Measurements from ENCODE around the gene PEX14.

PEX14 gene

DNA sequence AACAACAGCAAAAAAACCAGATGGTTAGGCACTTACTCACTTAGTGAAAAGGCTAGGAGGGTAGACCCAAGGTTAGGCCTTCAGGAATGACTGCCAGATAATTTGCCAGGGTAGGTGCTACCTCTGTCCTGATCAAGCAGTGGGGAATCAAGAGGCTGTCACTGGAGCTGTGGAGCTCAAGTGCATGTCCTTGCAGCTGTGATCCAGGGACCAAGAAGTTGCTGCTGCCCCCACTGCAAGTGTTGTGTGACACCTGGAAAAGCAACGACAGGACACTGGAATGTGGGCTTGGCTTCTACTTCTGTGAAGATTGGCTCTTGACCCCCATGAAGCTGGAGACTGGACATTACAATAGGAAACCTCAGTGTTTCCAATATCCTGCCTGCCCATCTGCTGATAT lies 72.1 kb downstream of the PEX14 start:
- Histone ChIP-seq H3K9me3 (ENCODE audit: control insufficient read depth, low read length) (no peaks in the 10 kb centered on the region), H3K4me3 (ENCODE audit: extremely low read depth, insufficient read depth, low read length, poor library complexity, severe bottlenecking) (no peak overlapping the region), H3K4me1 (ENCODE audit: control insufficient read depth, insufficient read depth, low read length, poor library complexity, severe bottlenecking) (peaks cover 4% of the 10 kb centered on the region), H3K36me3 (ENCODE audit: control insufficient read depth, insufficient read depth, low read length) (peaks cover 14% of the 10 kb centered on the region), H3K27ac (ENCODE audit: low read depth, low read length, severe bottlenecking) (no peak overlapping the region)
- 30 to 78% methylated on average over 1 of the region's 1 CpG for WGBS, 2 experiments (ENCODE audit: insufficient coverage in 2 of 2)

DNA sequence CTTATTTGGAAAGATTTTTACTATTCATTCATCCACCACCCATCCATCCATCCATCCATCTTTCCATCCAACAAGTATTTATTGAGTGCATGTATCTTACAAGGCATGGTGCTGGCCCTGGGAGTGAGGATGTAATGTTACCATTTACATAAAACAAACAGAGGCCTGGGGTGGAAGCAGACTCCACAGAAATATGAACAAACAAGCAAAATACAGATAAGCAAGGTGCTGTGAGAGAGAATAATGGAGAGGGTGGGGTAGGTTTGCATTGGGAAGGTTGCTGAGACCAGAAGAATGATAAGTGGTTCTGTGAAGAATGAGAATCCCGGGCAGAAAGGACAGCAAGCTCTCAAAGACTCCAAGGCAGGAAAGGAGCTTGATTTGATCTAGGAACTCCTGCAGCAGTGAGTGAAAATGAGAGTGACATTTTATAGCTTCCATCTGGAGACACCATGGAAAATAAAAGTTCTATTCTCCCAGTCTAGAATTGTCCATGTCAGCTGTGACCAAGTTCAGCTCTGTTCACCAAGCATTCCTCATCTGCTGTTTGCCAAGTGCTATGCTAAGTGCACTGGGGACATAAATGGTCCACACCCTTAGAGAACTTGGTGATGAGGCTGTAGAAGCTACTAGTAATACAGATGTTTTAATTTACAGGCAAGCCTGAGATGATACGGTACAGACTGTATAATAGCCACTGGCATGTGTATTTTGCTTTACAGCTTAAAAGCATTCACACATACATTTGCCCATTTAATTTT lies 75.3 kb downstream of the PEX14 start:
- no peaks in the 10 kb centered on the region for H3K9me3 ChIP-seq (ENCODE audit: control insufficient read depth, low read length)

DNA sequence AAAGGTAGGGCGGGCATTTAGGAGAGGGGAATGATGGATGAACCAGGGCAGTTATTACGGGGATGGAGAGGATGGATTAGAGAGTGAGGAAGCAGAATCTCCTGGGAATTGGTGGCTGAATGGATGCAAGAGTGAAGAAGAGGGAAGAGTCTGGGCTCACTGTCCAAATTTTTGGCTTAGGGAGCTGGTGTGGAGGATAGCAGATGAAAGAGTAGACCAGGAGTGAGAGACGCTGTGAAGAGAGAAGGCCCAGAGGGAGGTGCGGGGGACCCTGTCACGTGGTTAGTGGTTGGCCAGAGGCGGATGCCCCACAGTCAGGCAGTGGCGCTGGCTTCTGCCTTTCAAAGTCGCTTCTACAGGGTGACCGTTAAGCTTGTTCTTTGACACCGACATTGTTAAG lies 78.4 kb downstream of the PEX14 start:
- no peaks in the 10 kb centered on the region for H3K9me3 ChIP-seq (ENCODE audit: control insufficient read depth, low read length)
- 89 to 93% methylated on average over 9 to 10 of the region's 10 CpGs for WGBS, 2 experiments (ENCODE audit: insufficient coverage in 2 of 2)
- no peak overlapping the region for H3K27ac ChIP-seq (ENCODE audit: low read depth, low read length, severe bottlenecking)
- no peaks in the 10 kb centered on the region for H3K36me3 ChIP-seq (ENCODE audit: control insufficient read depth, insufficient read depth, low read length)
- no peak overlapping the region for H3K4me3 ChIP-seq (ENCODE audit: extremely low read depth, insufficient read depth, low read length, poor library complexity, severe bottlenecking)
- peaks cover 16% of the 10 kb centered on the region for H3K4me1 ChIP-seq (ENCODE audit: control insufficient read depth, insufficient read depth, low read length, poor library complexity, severe bottlenecking)

More for the DNA sequence above, 75.3 kb downstream of the PEX14 start:
- peaks cover 4% of the 10 kb centered on the region for H3K4me1 ChIP-seq (ENCODE audit: control insufficient read depth, insufficient read depth, low read length, poor library complexity, severe bottlenecking)
- no peak overlapping the region for H3K27ac ChIP-seq (ENCODE audit: low read depth, low read length, severe bottlenecking)
- no peak overlapping the region for H3K4me3 ChIP-seq (ENCODE audit: extremely low read depth, insufficient read depth, low read length, poor library complexity, severe bottlenecking)
- 87 to 88% methylated on average over 1 to 2 of the region's 2 CpGs for WGBS, 2 experiments (ENCODE audit: insufficient coverage in 2 of 2)
- H3K36me3 ChIP-seq (ENCODE audit: control insufficient read depth, insufficient read depth, low read length): peaks cover 8% of the 10 kb centered on the region

- 76 to 79% methylated on average over 14 to 18 of the region's 20 CpGs for WGBS, 2 experiments (ENCODE audit: insufficient coverage in 2 of 2)
- Histone ChIP-seq H3K4me3 (ENCODE audit: extremely low read depth, insufficient read depth, low read length, poor library complexity, severe bottlenecking) (no peak overlapping the region), H3K36me3 (ENCODE audit: control insufficient read depth, insufficient read depth, low read length) (peaks cover 6% of the 10 kb centered on the region), H3K4me1 (ENCODE audit: control insufficient read depth, insufficient read depth, low read length, poor library complexity, severe bottlenecking) (peaks cover 16% of the 10 kb centered on the region), H3K27ac (ENCODE audit: low read depth, low read length, severe bottlenecking) (peak overlapping the region; percentile 79), H3K9me3 (ENCODE audit: control insufficient read depth, low read length) (no peaks in the 10 kb centered on the region)
Measured at GRCh38 chr1:10555635-10556429, 81.1 kb downstream of the PEX14 start.

DNA sequence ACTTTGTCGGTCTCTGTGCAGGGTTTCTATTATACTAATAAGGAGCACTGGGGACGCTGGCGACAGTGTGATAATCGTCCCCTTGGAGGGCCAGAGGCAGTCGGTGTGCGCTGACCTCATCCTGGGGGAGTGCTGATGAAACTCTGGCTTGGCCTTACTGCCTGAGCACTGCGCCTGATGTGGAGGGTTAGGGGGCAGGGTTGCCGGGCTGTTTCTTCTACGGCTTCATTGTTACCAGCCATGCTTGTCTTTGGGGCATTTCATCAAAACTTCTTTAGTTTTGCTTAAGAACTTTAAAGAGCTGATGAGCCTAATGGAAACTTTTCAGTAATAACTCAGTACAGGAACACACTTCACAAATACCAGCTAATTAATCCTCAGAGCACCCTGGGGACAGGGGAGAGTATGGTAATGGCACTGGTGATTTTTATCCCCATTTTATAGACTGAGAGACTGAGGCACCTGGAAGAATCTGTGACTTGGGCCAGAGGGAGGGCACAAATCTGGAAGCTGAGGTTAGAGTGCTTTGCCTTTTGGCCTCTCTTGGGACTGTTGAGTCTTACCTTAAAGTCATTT lies 81.8 kb downstream of the PEX14 start:
- Histone ChIP-seq H3K4me1 (ENCODE audit: control insufficient read depth, insufficient read depth, low read length, poor library complexity, severe bottlenecking) (peaks cover 16% of the 10 kb centered on the region), H3K9me3 (ENCODE audit: control insufficient read depth, low read length) (no peaks in the 10 kb centered on the region), H3K36me3 (ENCODE audit: control insufficient read depth, insufficient read depth, low read length) (peaks cover 6% of the 10 kb centered on the region), H3K27ac (ENCODE audit: low read depth, low read length, severe bottlenecking) (peak overlapping the region; percentile 79), H3K4me3 (ENCODE audit: extremely low read depth, insufficient read depth, low read length, poor library complexity, severe bottlenecking) (no peak overlapping the region)
- 64 to 77% methylated on average over 3 to 5 of the region's 9 CpGs for WGBS, 2 experiments (ENCODE audit: insufficient coverage in 2 of 2)

DNA sequence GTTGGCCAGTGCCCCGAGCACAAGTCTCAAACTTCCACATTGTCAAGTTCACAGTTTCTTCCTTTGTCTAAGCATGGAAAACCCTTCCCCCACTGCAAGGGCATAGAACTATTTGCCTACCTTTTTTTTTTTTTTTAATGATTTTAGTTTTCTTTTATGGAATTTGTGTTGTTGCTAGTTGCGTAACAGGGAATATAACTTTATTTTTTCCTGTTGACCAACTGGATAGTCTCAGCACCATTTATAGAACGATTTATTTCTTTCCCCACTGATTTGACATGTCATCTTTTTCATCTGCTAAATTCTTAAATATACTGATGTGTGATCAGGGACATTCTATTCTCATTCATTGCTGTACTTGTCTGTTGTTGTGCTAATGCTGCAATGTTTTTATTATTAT lies 83.0 kb downstream of the PEX14 start:
- Histone ChIP-seq H3K27ac (ENCODE audit: low read depth, low read length, severe bottlenecking) (no peak overlapping the region), H3K36me3 (ENCODE audit: control insufficient read depth, insufficient read depth, low read length) (peaks cover 6% of the 10 kb centered on the region), H3K4me3 (ENCODE audit: extremely low read depth, insufficient read depth, low read length, poor library complexity, severe bottlenecking) (no peak overlapping the region), H3K4me1 (ENCODE audit: control insufficient read depth, insufficient read depth, low read length, poor library complexity, severe bottlenecking) (peaks cover 16% of the 10 kb centered on the region), H3K9me3 (ENCODE audit: control insufficient read depth, low read length) (no peaks in the 10 kb centered on the region)
- WGBS, 2 experiments (ENCODE audit: insufficient coverage in 2 of 2): no CpG with 5 or more reads among the region's 3 CpGs

- H3K27ac ChIP-seq (ENCODE audit: low read depth, low read length, severe bottlenecking): no peak overlapping the region
- H3K36me3 ChIP-seq (ENCODE audit: control insufficient read depth, insufficient read depth, low read length): peaks cover 6% of the 10 kb centered on the region
- peaks cover 16% of the 10 kb centered on the region for H3K4me1 ChIP-seq (ENCODE audit: control insufficient read depth, insufficient read depth, low read length, poor library complexity, severe bottlenecking)
- H3K9me3 ChIP-seq (ENCODE audit: control insufficient read depth, low read length): peaks cover 4% of the 10 kb centered on the region
- WGBS, 2 experiments (ENCODE audit: insufficient coverage in 2 of 2): 100% methylated on average over 1 of the region's 8 CpGs
- H3K4me3 ChIP-seq (ENCODE audit: extremely low read depth, insufficient read depth, low read length, poor library complexity, severe bottlenecking): no peak overlapping the region
Measured at GRCh38 chr1:10559386-10559785, 84.6 kb downstream of the PEX14 start.

- Histone ChIP-seq H3K4me3 (ENCODE audit: extremely low read depth, insufficient read depth, low read length, poor library complexity, severe bottlenecking) (no peak overlapping the region), H3K27ac (ENCODE audit: low read depth, low read length, severe bottlenecking) (no peak overlapping the region), H3K36me3 (ENCODE audit: control insufficient read depth, insufficient read depth, low read length) (peaks cover 6% of the 10 kb centered on the region), H3K9me3 (ENCODE audit: control insufficient read depth, low read length) (peaks cover 4% of the 10 kb centered on the region), H3K4me1 (ENCODE audit: control insufficient read depth, insufficient read depth, low read length, poor library complexity, severe bottlenecking) (peaks cover 3% of the 10 kb centered on the region)
Measured at GRCh38 chr1:10561497-10561896, 86.7 kb downstream of the PEX14 start.

DNA sequence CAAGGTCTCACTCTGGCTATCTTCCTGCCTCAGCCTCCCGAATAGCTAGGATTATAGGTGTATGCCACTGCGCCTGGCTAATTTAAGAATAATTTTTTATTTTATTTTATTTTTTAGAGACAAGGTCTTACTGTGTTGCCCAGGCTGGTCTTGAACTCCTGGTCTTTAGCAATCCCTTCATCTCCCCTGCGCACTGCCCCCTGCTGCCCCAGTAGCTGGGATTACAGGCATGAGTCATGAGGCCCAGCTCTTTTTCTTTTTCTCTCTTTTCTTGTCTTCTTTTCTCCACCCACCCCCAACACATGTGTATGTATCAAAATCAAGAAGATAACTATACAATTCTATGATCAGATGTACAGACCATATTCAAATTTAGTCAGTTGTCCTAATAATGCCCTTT lies 87.2 kb downstream of the PEX14 start:
- no peak overlapping the region for H3K4me3 ChIP-seq (ENCODE audit: extremely low read depth, insufficient read depth, low read length, poor library complexity, severe bottlenecking)
- no peaks in the 10 kb centered on the region for H3K4me1 ChIP-seq (ENCODE audit: control insufficient read depth, insufficient read depth, low read length, poor library complexity, severe bottlenecking)
- 80% methylated on average over 1 of the region's 3 CpGs; no CpG with 5 or more reads in 1 of the 2 experiments for WGBS, 2 experiments (ENCODE audit: insufficient coverage in 2 of 2)
- no peak overlapping the region for H3K27ac ChIP-seq (ENCODE audit: low read depth, low read length, severe bottlenecking)
- peaks cover 6% of the 10 kb centered on the region for H3K36me3 ChIP-seq (ENCODE audit: control insufficient read depth, insufficient read depth, low read length)
- peaks cover 4% of the 10 kb centered on the region for H3K9me3 ChIP-seq (ENCODE audit: control insufficient read depth, low read length)

GRCh38 chr1:10564063-10564462 lies 89.3 kb downstream of the PEX14 start:
- Histone ChIP-seq H3K9me3 (ENCODE audit: control insufficient read depth, low read length) (peaks cover 4% of the 10 kb centered on the region), H3K4me3 (ENCODE audit: extremely low read depth, insufficient read depth, low read length, poor library complexity, severe bottlenecking) (no peak overlapping the region), H3K4me1 (ENCODE audit: control insufficient read depth, insufficient read depth, low read length, poor library complexity, severe bottlenecking) (no peaks in the 10 kb centered on the region), H3K27ac (ENCODE audit: low read depth, low read length, severe bottlenecking) (no peak overlapping the region), H3K36me3 (ENCODE audit: control insufficient read depth, insufficient read depth, low read length) (peaks cover 6% of the 10 kb centered on the region)
- 83% methylated on average over 1 of the region's 2 CpGs; no CpG with 5 or more reads in 1 of the 2 experiments for WGBS, 2 experiments (ENCODE audit: insufficient coverage in 2 of 2)

Measured in mesodermal cell (in vitro differentiated cells).